HT1080 (cell line): ENCODE results near the gene E2F2. TPM values are rescaled to one million over a fixed set of nuclear protein-coding genes. Genes with fewer than 3 reads are reported as not detected.
"Not testable (repeated sequence)": the region's sequence is repeated elsewhere in the genome, so short reads cannot be mapped to it uniquely, and the experiment has no call there.

Experiments
- DNase-seq: peaks from one replicate; pipeline ENCODE4 v3.0.0-alpha.2; 2015; ENCODE audit warnings: low read depth
- total RNA-seq: library from RNA; depleted of rRNA; stranded (reverse); fragments of >200 nt; shearing (Covaris generic); gene quantifications from 2 replicates; pipeline ENCODE4 v1.2.3, GENCODE V29; 2014

E2F2 gene
- total RNA-seq, 1 experiment from 2014 or later, result 5.6 TPM

- no peak for DNase-seq
Measured at GRCh38 chr1:23525558-23526250, 5.3 kb downstream of the E2F2 start.

- no peak for DNase-seq
Measured at GRCh38 chr1:23524716-23525401, 6.2 kb downstream of the E2F2 start.

- DNase-seq, result no peak
Measured at GRCh38 chr1:23524163-23524562, 6.9 kb downstream of the E2F2 start.

DNA sequence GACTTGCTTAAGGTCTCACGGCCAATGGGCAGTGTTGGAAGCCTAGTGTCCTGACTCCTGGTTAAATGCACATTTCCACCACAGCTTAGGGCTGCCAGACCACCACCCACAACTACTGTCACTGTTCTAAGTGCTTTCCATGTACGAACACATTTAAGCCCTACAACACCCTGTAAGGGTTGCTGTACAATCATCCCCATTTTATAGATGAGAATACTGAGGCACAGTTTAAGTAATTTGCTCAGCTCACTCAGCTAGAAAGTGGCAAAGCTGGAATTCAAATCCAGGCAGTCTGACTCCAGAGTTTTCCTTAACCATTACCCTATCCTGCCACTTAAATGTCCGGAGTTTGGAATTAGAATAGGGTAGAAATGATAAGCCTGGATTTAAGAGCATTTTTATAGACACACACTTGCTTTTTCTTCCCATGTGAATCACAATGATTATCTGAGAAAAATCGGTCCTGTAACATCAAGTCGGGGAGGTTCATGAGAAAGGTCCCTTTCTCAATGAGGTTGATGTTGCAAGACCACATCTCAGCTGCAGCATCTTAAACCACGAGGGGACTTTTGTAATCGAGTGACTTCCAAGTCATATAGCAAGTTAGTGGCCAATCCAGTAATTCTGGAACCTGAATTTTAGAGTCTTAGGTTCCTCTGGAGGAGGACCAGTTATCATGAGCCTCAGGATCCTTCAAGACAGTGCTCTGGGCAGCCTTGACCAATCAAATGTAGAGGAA is 8.6 kb downstream of the E2F2 start:
- DNase-seq, result no peak

- no peak for DNase-seq
Measured at GRCh38 chr1:23521588-23521987, 9.4 kb downstream of the E2F2 start.

GRCh38 chr1:23517581-23517980 is 13.5 kb downstream of the E2F2 start:
- DNase-seq, result no peak

DNA sequence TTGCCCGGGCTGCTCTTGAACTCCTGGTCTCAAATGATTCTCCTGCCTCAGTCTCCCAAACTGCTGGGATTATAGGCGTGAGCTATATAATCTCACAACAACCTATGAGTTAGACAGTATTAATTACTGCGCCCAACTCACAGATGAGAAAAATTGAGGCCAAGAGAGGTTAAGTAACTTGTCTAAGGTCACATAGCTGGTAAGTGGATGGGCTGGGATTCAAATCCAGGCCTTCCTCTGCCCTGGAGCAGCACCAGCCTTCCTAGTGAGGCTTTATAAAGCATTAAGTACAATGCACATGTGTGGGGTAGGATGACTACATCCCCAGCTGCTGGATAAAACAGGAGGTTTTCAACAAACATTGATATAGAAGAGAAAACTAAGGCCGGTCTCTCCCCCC is 15.1 kb downstream of the E2F2 start:
- no peak for DNase-seq

GRCh38 chr1:23514111-23514679 is 16.8 kb downstream of the E2F2 start:
- no peak for DNase-seq

GRCh38 chr1:23509896-23510295 is 21.1 kb downstream of the E2F2 start:
- no peak for DNase-seq

- no peak for DNase-seq
Measured at GRCh38 chr1:23506376-23507107, 24.5 kb downstream of the E2F2 start.

DNA sequence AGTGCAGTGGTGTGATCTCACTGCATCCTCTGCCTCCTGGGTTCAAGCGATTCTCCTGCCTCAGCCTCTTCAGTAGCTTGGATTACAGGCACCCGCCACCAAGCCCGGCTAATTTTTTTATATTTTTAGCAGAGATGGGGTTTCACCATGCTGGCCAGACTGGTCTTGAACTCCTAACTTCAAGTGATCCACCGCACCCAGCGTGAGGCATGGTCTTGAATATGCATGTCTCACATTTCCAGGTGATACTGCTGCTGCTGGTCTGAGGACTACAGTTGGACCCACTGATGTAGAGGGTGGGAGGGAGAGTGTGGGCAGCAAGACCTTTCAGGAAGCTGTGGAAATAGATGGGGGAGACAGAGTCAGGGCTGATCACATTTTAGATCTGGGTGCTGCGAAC is 25.2 kb downstream of the E2F2 start:
- DNase-seq, result no peak

- DNase-seq, result not testable (repeated sequence)
Measured at GRCh38 chr1:23504156-23504555, 26.9 kb downstream of the E2F2 start.

- DNase-seq, result no peak
Measured at GRCh38 chr1:23502951-23503350, 28.1 kb downstream of the E2F2 start.

DNA sequence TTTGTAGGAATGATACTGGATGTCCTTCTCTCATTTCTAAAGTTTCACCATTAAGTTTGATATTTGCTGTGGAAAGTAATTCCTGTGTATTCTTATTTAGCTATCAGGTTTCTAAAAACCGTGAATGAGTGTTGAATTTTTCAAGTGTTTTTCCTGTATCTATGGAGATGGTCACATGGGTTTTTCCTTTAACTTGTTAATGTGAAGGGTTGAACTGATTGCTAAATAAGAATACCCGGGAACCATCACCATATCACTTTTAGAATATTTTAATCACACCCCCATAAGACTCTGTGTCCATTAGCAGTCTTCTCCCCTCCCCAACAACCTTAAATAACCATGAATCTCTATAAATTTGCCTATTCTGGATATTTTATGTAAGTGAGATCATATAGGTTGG is 30.6 kb downstream of the E2F2 start:
- DNase-seq, result no peak

GRCh38 chr1:23497777-23498439 is 33.1 kb downstream of the E2F2 start:
- DNase-seq, result no peak

- no peak for DNase-seq
Measured at GRCh38 chr1:23496490-23497181, 34.4 kb downstream of the E2F2 start.

GRCh38 chr1:23494836-23495235 is 36.2 kb downstream of the E2F2 start:
- not testable (repeated sequence) for DNase-seq

DNA sequence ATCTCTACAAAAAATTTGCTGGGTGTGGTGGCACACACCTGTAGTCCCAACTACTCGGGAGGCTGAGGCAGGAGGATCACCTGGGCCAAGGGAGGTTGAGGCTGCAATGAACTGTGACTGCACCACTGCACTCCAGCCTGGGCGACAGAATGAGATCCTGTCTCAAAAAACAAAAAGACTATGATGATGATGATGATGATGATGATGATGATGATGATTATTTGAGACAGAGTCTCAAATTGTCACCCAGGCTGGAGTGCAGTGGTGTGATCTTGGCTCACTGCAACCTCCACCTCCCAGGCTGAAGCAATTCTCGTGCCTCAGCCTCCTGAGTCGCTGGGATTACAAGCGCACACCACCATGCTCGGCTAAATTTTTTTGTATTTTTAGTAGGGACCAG is 38.3 kb downstream of the E2F2 start:
- DNase-seq, result not testable (repeated sequence)

- no peak for DNase-seq
Measured at GRCh38 chr1:23492132-23492720, 38.8 kb downstream of the E2F2 start.

- no peak for DNase-seq
Measured at GRCh38 chr1:23489842-23490241, 41.2 kb downstream of the E2F2 start.
